Stimulated activated CD4-positive, alpha-beta T cell treated with anti-CD3 and anti-CD28 coated beads, Interleukin-15, amount 100 ng/mL, for 48 hours (primary cell): ENCODE measurements around the gene SENP3.
A peak's percentile ranks its signal among the peaks of the same experiment; 100 is the strongest.

ENCODE experiments used
- DNase-seq, 2 donors: peaks; one replicate each; pipeline ENCODE4 v3.0.0-alpha.2; 2020; ENCODE audit warnings: low read depth in 2 of 2

The SENP3 gene

DNA sequence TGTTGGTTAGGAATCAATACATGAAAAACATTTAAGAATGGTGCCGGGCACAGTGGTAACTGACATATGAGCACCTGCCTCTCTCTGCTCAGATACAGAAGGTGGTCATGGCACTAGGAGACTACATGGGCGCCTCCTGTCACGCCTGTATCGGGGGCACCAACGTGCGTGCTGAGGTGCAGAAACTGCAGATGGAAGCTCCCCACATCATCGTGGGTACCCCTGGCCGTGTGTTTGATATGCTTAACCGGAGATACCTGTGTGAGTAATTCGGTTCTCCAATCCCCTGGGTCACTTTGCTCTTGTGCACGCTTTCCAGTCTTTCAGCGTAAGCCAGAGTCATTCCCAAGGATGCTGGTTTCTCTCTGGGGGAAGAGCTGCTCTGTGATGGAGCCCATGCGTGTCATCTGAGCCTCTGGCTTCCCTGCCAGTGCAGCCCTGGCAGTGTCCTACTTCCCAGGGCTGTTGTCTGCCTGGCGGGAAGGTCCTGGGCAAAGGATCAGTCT lies 14.8 kb downstream of the SENP3 start:
- no peak for DNase-seq

GRCh38 chr17:7577327-7578199 lies 15.8 kb downstream of the SENP3 start:
- no peak for DNase-seq

- DNase-seq: peak; percentile 67 to 74
Measured at GRCh38 chr17:7579001-7579833, 17.5 kb downstream of the SENP3 start, which contains the start of gene CD68. CD68 (plus strand) TSS chr17:7579638; CDS start chr17:7579678, 40 bp downstream.

DNA sequence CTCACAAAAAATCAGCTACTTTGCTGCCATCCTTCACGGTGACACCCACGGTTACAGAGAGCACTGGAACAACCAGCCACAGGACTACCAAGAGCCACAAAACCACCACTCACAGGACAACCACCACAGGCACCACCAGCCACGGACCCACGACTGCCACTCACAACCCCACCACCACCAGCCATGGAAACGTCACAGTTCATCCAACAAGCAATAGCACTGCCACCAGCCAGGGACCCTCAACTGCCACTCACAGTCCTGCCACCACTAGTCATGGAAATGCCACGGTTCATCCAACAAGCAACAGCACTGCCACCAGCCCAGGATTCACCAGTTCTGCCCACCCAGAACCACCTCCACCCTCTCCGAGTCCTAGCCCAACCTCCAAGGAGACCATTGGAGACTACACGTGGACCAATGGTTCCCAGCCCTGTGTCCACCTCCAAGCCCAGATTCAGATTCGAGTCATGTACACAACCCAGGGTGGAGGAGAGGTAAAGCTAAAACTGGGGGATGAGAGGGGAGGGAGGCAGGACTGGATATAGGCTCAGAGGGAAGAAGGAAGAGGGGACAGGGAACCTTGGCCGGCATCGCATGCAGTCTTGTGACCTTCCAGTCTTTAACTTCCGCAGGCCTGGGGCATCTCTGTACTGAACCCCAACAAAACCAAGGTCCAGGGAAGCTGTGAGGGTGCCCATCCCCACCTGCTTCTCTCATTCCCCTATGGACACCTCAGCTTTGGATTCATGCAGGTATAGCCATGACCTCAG lies 18.3 kb downstream of the SENP3 start:
- DNase-seq: no peak

- no peak for DNase-seq
Measured at GRCh38 chr17:7580604-7581575, 19.2 kb downstream of the SENP3 start.

DNA sequence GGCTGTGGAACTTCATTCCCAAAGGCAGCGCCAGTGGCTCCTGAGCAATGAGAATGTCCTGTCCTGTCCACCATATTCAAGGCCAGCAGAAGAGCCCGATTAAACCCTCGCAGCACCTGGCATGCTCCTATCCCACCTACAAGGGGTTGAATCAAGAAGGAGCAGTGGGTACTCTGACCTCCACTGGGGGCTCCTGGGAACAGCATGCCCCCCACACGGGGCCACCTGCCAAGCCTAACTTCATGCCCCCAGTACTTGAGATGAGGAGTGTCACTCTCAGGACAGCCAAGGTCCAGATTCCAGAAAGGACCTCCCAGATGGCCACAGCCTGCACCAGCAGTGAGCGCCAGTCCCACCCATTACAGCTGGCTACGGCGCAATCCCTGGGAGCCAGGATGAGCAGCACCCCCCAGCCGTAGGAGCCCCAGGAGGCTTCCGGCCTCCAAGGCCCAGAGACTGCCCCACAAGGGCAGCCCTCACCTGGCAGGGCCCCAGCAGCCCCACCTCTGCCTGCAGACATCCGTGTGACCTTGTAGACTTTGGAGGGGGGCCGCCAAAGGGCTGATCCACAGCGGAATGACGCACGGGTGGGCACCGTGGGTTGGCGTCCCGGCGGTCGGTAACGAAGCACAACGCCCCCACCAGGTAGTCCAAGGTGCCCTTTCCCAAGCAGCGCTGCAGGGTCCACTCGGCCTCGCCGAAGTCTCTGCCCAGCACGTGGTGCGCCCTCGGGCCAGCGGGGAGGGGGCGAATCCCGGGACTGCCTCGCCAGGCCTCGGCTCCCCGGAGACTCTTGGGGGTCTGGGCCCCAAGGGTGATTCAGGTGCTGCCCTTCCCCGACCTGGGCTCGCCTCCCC lies 20.9 kb downstream of the SENP3 start:
- DNase-seq: no peak

DNA sequence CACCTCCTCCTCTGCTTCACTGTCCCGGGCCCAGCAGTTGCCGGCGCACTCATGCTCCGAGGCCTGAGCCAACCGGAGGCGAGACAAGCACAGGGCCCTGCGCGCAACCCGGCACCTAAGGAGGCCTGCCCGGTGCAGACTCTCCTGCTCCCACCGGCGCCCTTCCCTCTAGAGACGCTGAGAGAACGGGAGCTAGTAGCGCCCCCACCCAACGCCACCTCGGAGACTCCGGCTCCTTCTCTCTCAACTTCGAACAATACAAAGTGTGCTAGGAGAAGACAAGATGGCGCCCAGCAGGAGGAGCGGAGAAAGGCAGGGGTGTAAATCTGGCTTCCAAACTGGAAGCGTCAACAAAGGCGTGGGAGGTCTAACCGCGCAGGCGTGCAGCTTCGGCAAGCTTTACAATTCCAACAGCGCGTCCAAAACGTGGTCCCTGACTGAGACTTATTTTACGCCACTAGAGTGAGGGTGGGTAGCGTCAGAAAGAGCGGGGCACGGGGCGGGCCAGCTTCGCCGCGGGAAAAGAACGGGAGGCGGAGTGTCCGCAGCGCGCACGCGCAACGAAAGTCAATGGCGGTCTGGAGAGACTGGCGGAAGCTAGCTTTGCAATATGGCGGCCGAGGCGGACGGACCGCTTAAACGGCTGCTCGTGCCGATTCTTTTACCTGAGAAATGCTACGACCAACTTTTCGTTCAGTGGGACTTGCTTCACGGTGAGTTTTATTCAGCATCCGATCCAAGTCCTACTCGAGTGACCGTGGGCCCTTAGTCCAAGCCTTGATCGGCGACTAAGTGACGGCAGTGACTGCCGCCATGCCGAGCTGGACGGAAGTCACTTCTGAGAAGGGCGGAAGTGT lies 21.8 kb downstream of the SENP3 start, which contains the start of gene MPDU1:
TSS of gene MPDU1 (plus strand) at position 600 of the 857 bp plus-strand sequence. CDS start at position 611, 11 bp downstream.
- peak; percentile 93 to 94 for DNase-seq

GRCh38 chr17:7586673-7587419 lies 25.1 kb downstream of the SENP3 start:
- no peak for DNase-seq

DNA sequence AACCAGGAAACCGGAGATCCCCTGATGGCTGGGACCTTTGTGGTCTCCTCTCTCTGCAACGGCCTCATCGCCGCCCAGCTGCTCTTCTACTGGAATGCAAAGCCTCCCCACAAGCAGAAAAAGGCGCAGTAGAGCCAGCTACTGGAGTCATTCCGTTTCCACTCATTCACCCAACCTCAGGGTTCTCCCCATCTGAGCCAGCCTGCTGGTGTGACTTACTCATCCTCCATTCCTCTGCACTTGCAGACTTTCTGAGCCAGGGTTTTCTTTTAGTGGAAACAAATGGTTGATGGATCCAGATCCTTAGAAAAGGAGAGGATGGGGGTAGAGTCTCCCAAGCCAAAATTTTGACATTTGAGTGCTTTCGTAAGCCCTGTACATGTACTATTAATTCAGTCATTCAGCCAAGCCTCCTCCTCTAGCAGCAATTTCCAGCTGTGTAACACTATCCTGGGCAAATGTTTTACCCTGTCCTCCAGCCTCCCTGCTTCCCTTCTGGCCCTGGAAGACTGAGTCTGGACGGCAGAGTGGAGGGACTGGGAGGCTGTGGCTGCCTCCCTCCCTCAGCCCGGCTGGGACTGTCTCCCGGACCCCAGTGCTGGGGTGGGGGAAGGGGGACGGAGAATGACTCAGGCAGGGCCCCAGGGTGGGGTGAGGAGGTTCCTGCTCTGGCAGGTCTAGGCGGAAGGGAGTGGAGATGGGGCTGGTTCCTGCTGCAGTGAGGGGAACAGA lies 25.9 kb downstream of the SENP3 start:
- no peak for DNase-seq

- DNase-seq: no peak
Measured at GRCh38 chr17:7588553-7589203, 27.0 kb downstream of the SENP3 start.

GRCh38 chr17:7589204-7589868 lies 27.6 kb downstream of the SENP3 start:
- DNase-seq: peak; percentile 49 to 52

DNA sequence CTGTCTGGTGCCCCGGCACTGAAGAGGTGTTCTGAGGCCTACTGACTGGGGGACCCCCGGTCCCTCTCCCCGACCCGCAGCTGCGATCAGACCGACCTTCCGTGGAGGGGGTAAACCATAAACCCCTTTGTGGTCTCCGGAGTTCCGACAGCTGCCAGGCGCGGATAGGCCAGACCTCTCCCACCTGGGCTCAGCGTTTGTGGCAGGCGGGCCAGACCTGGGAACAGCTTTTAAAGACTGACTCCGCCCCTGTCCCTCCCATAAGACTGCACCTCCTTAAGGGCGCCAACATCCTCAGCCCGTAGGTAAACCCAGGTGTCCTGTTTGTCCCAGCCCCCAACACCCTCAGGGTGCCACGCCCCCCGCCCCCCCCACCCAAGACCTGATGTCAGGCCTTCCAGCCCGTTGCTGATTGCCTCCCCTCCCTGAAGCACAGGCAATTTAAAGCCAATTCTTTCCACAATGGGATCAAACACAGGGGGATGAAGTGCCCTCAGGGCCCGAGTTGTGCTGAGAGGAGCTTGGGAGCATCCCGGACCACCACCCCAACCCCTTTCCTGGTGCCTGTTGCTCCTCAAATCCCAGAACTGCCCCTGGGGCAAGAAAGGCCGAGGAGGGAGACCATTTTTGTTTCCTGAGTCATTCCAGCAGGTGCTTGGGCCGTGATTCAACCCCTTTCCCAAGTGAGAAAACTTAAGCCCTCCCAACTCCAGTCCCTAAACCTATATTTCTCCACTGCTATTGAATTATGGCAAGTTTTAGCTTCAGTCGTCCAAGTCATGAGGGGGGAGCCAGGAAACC lies 28.4 kb downstream of the SENP3 start, which contains the start of gene SOX15:
TSS of gene SOX15 (minus strand) at position 204 of the 801 bp plus-strand sequence. CDS start 418 bp downstream, outside the sequence.
- DNase-seq: no peak

GRCh38 chr17:7590743-7591142 lies 29.0 kb downstream of the SENP3 start:
- no peak for DNase-seq

DNA sequence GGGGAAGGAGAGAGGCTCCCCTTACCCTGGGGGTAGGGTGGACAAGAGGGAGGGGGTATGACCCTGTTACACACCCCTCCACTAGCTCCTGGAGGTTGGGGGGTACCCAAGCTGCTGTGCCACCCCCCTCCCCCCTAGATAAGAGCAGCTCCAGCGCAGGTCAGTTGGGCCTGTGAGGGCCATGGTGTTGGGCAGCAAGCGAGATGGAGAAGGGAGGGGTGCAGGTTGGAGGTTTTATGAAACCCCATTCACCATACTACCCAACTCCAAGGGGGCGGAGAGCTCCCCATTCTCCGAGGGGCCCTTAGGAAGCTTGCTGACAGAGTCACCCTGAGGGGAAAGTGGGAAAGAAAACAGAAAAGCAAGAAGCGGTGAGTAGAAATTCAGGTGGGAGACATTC lies 29.9 kb downstream of the SENP3 start:
- no peak for DNase-seq
